HG03095 (cell line): ENCODE results near the gene DDX6.
"Not testable (repeated sequence)": the region's sequence is repeated elsewhere in the genome, so short reads cannot be mapped to it uniquely, and the experiment has no call there.

Source experiments
- ATAC-seq: cut with Tn5 transposase; IDR thresholded peaks from one replicate; pipeline ENCODE4 v1.9.1; 2021; ENCODE audit warnings: moderate library complexity; ENCODE audit not compliant: unreplicated experiment

DDX6 gene

DNA sequence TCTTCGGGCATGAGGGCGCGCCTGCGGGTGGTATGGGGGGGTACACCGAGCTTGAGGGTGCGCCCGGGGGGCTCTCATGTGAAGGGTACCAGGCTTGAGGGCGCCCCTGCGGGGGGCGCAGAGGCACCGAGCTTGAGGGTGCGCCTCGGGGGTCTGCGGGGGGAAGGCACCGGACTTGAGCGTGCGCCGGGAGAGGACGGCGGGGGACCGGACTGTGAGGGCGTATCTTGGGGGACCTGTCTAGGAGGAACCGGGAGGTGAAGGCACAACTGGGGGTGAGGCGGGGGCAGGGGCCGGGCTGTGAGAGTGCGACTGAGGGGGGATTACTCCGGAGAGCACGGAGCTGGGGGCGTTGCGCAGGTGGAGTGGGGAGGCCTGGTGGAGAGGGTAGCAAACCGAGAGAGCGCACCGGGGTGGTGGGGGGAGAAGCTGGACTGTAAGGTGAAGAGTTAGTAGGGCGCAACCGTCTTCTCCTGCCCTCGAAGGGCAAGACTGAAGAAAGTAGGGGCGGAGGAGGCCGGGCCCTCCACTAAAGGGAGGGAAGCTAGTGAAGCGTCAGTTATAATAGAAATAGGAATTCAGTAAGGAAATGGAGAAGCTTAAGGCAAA lies 1.1 kb upstream of the DDX6 start:
- ATAC-seq = no peak

DNA sequence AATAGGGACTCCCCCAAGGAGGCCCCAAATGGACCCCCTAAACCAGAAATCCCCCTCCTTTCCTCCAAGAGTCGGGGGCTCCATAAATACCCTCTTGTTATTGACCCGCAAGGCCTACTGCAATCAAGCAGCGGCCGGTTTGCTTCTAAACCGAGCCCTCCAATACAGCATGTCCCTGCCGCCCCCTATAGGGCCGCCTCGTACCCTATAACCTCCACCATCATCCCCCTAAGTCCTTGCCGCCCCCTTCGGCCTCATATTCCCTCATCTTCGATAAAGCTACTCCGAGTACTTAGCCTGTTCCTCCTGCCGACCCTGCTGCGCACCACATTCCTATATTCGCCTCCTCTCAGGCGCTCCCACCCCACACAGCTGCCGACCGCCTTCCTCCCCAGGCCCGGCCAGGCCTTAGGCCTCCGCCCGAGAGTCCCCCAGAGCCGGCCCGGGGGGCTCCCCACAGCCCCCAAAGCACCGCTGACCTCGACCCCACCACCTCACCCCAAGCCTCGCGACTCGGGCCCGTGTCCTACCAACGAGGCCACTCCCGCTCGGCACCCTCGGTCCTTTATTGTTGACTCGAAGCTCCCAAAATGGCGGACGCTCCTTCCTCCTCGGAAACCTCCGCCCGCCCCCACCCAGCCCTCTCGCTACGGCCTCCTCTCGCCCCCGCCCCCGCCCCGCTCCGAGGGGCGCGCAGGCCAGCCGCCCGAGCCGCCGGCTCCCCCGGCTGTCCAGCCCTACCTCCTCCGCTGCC lies 430 bp downstream of the DDX6 start:
- ATAC-seq = no peak

DNA sequence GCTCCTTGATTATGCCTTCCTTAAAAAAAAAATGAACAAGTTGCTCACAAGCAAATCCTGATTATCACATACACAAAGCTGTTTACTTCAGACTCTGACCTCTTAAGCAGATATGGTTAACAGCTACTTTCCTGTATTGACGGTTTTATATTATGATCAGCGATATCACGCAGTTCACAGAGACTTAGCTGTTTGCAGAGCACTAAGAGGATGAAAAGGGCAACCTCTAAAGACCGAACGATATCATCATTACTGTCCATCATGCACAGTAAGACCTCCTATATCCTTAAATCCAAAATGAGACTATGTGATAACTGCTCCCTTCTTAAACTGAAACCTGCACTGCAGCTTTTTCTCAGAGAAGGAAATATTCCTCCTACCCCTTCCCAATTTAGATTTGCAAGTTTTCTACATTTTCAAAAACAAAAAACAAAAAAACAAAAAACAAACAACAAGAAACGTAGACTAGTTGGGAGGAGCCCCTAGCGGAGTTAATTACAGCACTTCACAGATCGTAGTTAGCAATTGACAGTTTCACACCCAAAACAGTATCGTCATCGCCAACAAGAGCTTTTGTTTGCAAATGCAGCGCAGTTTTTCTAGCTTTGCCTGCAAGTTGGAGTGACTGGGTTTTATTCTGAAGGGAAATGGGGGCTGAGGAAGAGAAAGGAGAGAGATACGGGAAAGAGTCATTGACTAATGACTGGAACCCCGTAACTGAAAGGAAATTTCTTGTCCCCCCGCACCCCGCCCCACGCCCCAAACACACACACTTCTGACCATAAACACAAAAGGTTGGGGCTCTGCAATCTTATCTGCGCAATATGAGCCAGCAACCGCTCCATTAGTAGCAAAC lies 1.2 kb downstream of the DDX6 start:
- no peak for ATAC-seq

DNA sequence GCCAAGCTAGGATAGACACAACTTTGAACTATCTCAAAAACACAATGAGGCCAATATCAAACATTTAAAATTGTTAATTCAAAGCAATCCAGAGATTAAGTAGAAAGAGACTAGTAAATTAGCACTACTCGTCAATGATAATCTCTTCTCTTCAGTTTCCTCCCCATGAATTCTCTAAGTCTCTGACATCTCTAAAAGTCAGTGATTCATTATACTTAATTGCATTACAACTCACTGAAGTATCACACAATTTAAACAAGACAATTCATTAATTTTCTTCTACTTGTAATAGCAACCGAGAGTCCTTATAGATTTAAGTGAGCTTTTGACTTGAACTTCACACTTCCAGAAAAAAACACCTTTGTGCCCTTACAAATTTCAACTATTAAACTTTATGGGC lies 4.3 kb downstream of the DDX6 start:
- ATAC-seq = no peak

DNA sequence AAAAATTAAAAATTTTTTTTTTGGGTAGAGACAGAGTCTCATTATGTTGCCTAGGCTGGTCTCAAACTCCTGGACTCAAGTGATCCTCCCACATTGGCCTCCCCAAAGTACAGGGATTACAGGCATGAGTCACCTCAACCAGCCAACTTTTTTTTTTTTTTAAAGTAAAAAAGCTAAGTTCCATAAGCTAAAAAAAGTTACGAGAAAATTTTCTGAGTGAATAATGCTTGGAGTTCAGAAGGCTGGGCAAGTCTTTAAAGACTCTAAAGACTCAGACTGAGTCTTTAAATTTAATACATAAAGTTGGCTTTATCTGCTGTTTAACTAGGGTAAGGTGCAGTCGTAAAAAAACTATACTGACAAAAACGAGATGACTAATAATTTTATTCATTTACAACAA lies 5.6 kb downstream of the DDX6 start:
- no peak for ATAC-seq

DNA sequence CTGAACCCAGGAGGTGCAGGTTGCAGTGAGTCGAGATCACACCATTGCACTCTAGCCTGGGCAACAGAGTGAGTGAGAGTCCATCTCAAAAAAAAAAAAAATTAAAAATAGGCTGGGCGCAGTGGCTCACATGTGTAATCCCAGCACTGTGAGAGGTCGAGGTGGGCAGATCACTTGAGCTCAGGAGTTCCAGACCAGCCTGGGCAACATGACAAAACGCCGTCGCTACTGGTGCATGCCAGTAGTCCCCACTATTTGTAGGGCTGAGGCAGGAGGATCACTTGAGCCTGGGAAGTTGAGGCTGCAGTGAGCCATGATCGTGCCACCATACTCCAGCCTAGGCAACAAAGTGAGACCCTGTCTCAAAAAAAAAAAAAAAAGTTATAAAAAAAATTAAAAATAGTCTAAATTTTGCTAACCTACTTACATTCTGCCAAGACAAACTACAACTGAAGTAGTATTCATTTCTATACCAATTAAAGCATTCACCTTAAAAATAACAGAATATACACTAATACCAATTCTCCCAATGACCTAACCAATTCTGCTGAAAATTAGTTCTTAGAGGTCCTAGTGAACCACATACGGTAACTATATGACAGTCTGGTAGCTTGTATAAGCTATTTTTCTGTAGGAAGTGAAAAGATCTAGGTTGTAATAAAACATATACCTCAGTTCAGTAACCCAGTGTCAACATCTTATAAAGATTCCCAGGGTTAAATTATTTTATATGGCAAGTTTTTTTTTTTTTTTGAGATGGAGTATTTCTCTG lies 7.1 kb downstream of the DDX6 start:
- ATAC-seq = no peak

DNA sequence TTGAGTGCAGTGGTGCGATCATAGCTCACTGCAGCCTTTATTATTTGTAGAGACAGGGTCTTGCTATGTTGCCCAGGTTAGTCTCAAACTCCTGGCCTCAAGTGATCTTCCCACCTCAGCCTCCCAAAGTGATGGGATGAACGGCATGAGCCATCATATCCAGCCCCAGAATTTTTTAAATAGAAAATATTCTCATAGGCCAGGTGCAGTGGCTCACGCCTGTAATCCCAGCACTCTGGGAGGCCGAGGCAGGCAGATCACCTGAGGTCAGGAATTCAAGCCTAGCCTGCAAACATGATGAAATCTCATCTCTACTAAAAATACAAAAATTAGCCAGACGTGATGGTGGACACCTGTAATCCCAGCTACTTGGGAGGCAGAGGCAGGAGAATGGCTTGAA lies 7.6 kb downstream of the DDX6 start:
- ATAC-seq = not testable (repeated sequence)

DNA sequence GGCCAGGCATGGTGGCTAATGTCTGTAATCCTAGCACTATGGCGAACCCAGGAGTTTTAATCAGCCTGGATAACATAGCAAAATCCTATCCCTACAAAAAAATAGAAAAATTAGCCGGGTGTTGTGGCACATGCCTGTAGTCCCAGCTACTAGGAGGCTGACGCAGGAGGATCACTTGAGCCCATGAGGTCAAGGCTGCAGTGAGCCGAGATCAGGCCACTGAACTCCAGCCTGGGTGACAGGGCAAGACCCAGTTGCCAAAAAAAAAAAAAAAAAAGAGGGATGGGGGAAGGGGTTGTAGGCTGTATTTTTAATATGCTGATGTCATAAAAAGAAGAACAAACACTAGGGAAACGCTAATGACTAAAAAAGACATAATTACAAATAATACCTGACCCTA lies 12.1 kb downstream of the DDX6 start:
- ATAC-seq = no peak

DNA sequence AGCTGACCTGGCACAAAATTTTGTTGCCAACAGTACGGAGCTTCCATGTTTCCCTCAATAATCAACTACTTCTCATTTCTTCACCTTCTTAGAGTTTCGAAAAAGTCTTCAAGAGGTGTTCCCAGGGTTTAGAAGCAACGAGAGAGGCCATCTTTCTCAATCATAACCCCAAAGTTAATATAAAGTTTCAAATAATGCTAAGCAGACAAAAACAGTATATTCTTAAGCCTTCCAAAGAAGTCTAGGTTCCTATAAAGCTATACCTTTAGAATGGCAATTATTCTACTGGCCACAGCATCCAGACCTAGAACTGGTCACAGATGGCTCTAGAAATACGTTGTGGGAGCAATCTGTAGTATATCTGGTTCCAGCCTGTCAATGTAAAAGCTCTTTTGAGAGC lies 16.9 kb downstream of the DDX6 start:
- ATAC-seq = no peak

DNA sequence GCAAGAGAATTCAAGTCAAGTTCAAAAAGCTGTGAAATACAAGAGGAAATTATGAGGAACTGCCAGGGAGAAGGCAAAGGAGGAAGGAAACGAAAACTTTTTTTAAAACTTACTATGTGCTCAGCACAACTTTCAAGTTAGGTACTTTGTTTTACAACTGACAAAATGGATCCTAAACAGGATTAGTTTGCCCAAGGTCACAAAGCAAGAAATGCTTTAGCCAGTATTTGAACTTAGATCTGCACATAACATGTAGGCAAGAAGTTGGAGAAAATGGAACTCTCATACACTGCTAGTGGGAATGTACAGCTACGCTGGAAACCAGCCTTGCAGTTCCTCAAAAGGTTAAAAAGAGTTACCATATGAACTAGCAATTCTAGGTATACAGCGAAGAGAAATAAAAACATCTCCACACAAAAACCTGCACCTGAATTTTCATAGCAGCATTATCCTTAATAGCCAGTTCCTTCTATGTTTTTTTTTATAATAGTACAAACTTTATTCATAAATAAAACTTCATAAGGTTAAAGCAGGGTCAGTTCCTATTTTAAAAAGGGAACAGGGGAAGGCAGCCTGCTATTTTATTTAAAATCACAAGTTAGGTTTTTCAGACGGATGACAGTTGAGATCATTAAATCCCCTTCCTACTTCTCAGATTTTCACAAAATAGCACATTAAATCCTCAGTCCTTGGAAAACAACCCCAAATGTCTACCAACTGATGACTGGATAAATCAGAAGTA lies 19.2 kb downstream of the DDX6 start:
- ATAC-seq = no peak

DNA sequence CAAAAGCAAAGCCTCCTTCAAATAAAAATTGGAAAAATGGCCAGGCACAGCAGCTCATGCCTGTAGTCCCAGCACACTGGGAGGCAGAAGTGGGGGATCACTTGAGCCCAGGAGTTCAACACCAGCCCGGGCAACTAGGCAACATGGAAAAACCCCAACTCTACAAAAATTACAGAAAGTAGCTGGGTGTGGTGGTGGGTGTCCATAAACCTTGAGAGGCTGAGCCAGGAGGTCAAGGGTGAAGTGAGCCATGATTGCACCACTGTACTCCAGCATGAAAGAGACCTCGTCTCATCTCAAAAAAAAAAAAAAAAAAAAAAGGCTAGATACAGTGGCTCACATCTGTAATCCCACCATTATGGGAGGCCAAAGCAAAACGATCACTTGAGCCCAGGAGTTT lies 22.3 kb downstream of the DDX6 start:
- no peak for ATAC-seq

DNA sequence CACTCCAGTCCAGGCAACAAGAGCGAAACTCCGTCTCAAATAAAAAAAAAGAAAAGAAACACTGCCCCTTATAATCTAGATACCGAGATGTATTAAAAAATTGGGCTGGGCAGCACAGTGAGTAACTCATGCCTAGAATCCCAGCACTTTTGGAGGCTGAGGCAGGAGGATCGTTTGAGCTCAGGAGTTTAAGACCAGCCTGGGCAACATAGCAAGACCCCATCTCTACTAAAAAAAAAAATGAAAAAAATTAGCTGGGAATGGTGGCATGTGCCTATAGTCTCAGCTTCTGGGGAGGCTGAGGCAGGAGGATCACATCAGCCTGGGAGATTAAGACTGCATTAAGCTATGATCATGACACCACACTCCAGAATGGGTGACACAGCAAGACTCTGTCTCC lies 24.9 kb downstream of the DDX6 start:
- no peak for ATAC-seq

DNA sequence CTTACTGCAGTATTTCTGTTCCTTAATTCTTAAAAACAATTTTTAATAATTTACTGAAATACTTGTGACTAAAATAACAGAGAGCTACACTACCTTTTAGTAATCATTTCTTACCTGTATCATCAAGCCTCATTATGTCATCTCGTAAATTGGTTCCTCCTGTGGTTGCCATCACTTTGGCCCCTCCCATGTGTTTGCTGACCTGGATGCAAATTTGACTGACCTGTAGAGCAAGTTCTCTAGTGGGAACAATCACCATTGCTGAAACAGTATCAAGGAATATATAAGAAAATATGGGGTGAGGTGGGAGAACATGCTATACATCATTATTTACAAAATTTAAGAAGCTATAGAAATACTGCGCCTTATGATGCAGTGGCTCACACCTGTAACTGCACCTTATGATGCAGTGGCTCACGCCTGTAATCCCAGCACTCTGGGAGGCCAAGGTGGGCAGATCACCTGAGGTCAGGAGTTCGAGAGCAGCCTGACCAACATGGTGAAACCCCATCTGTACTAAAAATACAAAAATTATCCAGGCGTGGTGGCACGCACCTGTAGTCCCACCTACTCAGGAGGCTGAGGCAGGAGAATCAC lies 25.8 kb downstream of the DDX6 start:
- ATAC-seq = not testable (repeated sequence)

DNA sequence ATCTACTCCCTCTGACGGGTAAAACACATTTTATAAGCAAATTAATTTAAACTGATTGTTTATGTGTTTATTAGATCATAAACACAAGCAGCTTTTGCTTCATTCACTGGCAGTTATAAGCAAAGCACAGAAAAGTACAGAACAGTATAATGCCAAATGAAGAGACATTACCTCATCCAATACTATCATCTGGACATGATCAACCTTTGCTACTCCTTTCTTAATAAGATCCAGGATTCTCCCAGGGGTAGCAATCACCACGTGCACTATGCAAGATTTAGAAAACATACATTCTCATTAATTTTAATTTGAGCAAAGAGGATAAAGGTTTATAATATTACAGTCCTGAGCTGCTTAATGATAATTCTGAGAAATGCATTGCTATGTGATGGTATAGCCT lies 27.9 kb downstream of the DDX6 start:
- ATAC-seq = no peak

DNA sequence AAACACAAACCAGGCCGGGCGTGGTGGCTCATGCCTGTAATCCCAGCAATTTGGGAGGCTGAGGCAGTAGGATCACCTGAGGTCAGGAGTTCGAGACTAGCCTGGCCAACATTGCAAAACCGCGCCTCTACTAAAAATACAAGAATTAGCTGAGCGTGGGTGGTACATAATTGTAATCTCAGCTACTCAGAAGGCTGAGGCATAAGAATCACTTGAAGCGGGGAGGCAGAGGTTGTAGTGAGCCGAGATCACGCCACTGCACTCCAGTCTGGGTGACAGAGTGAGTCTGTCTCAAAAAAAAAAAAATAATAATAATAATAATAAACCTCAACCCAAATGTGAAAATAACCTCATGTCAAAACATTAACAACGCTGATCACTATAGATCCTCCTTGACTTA lies 29.0 kb downstream of the DDX6 start:
- ATAC-seq = not testable (repeated sequence)

DNA sequence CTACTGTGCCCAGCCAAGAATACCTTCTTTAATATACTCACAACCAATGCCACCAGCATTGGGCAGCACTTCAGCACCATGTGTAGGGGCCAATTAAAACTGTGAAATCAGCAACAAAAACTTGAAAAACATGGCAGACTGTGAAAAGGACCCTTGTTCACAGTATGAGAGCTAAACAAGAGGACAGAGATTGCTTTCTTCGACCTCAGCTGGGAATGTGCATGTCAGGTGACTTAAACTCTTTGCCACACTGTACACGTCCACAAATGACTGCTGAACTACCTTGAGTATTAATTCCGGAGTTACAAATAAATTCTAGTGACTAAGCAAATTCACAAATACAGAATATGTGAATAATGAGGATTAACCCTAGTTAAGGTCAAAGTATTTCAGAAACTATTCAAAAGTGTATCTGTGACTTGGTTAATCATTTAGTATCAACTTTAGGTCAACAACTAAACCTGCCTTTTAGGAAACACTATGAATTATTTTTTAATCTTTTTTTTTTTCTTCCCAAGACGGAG lies 33.0 kb downstream of the DDX6 start:
- no peak for ATAC-seq

DNA sequence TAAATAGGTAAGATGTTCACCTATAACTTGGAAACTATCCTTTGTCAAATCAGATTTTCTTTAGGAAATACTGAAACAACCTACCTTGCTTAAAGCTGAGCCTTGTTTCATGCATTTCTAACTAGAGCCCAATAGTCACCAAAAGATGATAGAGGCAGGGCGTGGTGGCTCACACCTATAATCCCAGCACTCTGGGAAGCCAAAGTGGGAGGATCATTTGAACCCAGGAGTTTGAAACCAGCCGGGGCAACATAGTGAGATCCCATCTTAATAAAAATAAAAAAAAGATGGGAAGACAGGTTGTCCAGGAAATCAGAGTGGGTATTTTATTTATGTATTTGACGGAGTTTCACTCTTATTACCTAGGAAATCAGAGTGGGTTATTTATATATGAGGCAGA lies 38.3 kb downstream of the DDX6 start:
- no peak for ATAC-seq

DNA sequence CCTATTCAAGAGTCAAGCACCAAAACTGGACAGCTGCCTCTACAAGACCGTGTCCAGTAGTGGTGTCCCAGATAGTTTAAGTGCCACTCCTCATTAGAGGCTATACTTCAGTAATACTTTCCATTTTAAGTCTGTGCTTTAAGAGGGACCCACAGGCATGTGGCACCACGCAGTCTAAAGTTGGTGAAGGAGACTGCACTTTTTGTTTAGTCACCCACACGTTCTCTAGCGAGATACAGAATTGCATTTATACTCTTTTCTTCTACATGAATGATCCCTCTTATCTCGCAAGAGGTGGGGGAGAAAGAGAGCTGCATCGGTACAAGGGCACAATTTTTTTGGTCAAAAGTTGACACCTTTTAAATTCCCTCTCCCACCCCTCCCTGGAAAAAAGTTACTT lies 41.5 kb downstream of the DDX6 start:
- ATAC-seq = no peak

DNA sequence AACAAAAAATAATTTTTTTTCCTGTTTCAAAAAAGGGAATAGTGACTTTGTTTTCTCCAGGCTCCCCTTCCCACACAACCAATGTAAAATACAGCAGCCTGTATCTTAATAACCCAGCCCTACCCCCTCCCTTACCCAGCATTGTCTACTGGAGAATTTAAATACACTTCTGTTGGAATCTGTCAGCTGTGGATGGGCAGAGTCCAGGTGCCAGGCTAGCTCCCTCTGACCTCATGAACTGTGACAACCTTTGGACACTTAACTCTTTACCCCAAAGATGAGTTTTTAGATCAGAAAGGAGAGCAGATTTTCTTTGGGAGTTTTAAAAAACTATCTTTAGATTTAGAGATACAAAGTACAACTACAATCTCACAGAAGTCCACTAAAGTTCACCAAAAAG lies 42.9 kb downstream of the DDX6 start:
- ATAC-seq = no peak
